CD4-positive, alpha-beta T cell (primary cell): ENCODE data around the gene DNAH2. TPM values are rescaled to one million over a fixed set of nuclear protein-coding genes. Genes with fewer than 3 reads are reported as not detected.

Experiments used
- ATAC-seq: fragments of 200-7000 bp; cut with Tn5 transposase; one replicate; pipeline ENCODE4 v1.10.0; 2022; ENCODE audit warnings: mild to moderate bottlenecking; ENCODE audit not compliant: poor library complexity
- CTCF ChIA-PET: fragments of 350-600 bp; sonication (Branson Sonifier 250); formaldehyde crosslinking; loops from one replicate; lab custom pipeline; 2021; ENCODE audit warnings: antibody characterized with exemption, inconsistent platforms; lab: Charles Lee
- POLR2A ChIA-PET: fragments of 350-600 bp; sonication (Branson Sonifier 250); formaldehyde crosslinking; loops from one replicate; lab custom pipeline; 2021; ENCODE audit warnings: antibody characterized with exemption, inconsistent platforms; lab: Charles Lee
- DNase-seq, 14 experiments: peaks; one replicate each; pipeline ENCODE4 v3.0.0-alpha.2; 2013 to 2020; ENCODE audit warnings: mixed read lengths in 2 of 14
- H3K27ac ChIP-seq, 2 donors: one replicate each; pipeline versions ENCODE4 v1.5.1 to v1.7.0; 2013; ENCODE audit warnings: low read length in 2 of 2, low read depth in 1 of 2, mild to moderate bottlenecking in 1 of 2
- H3K27me3 ChIP-seq, 2 experiments: 1 replicate in 1 of 2; 2 replicates in 1 of 2; pipeline versions ENCODE4 v1.6.1 to v1.7.0; 2013; ENCODE audit warnings: low read length in 2 of 2, control low read depth in 1 of 2, mild to moderate bottlenecking in 1 of 2, moderate library complexity in 1 of 2; ENCODE audit not compliant: insufficient read depth in 2 of 2, control insufficient read depth in 1 of 2
- H3K36me3 ChIP-seq: one replicate; pipeline ENCODE4 v1.6.1; 2013; ENCODE audit warnings: low read length, control low read depth; ENCODE audit not compliant: insufficient read depth
- H3K4me1 ChIP-seq: one replicate; pipeline ENCODE4 v1.6.1; 2013; ENCODE audit warnings: low read length, control low read depth; ENCODE audit not compliant: insufficient read depth
- H3K4me3 ChIP-seq: one replicate; pipeline ENCODE4 v1.5.1; 2013; ENCODE audit warnings: mild to moderate bottlenecking, low read length, moderate library complexity
- H3K9me3 ChIP-seq, 2 experiments: 1 replicate in 1 of 2; 2 replicates in 1 of 2; pipeline versions ENCODE4 v1.6.1 to v1.7.0; 2013; ENCODE audit warnings: low read length in 2 of 2, mild to moderate bottlenecking in 2 of 2, control low read depth in 1 of 2, moderate library complexity in 1 of 2; ENCODE audit not compliant: control insufficient read depth in 1 of 2, insufficient read depth in 1 of 2
- H3K27ac Mint-ChIP-seq: one replicate; pipeline ENCODE4 v1.8.0; 2020; ENCODE audit warnings: mixed read lengths
- H3K27me3 Mint-ChIP-seq: one replicate; pipeline ENCODE4 v1.8.0; 2021; ENCODE audit warnings: mixed read lengths
- H3K36me3 Mint-ChIP-seq: one replicate; pipeline ENCODE4 v1.8.0; 2021; ENCODE audit warnings: low read depth, mixed read lengths
- H3K4me1 Mint-ChIP-seq: one replicate; pipeline ENCODE4 v1.8.0; 2021; ENCODE audit warnings: low read depth, mixed read lengths
- H3K4me3 Mint-ChIP-seq: one replicate; pipeline ENCODE4 v1.8.0; 2020; ENCODE audit warnings: mild to moderate bottlenecking, mixed read lengths
- H3K9me3 Mint-ChIP-seq: one replicate; pipeline ENCODE4 v1.8.0; 2020; ENCODE audit warnings: mixed read lengths
- intact Hi-C, 2 experiments: fragments of 100-400 bp; cut with DNase I in 1 of 2; cut with micrococcal nuclease in 1 of 2; formaldehyde crosslinking; loops; one replicate each; pipeline versions ENCODE4 v1.15.1 to v1.9.0; 2023 to 2025; cut with DNase I, micrococcal nuclease
- total RNA-seq, 174 experiments: library from RNA in 2 of 174; stranded (reverse) in 2 of 174; gene quantifications; one replicate each; pipeline ENCODE4 v1.2.3 and lab custom pipeline; 2021 to 2026
- TF ChIP-seq, protein P1 (sequence below): fragments of 200-600 bp; IDR thresholded peaks from one replicate; pipeline ENCODE4 v1.8.0; 2022; ENCODE audit warnings: antibody characterized with exemption, mild to moderate bottlenecking

The DNAH2 gene
- total RNA-seq, 2 experiments from 2014 or later = not detected

GRCh38 chr17:7851438-7852261, 134.1 kb downstream of the DNAH2 start:
- peaks cover 49% of the 10 kb centered on the region for H3K36me3 ChIP-seq
- H3K4me1 ChIP-seq = peaks cover 38% of the 10 kb centered on the region
- ATAC-seq (peak; percentile 82), DNase-seq (peak; percentile 93 to 99 (median 94))
- Mint-ChIP-seq H3K27me3 (no peaks in the 10 kb centered on the region), H3K9me3 (no peaks in the 10 kb centered on the region), H3K4me1 (peaks cover 14% of the 10 kb centered on the region), H3K4me3 (peak overlapping the region; percentile 84), H3K27ac (peak overlapping the region; percentile 95), H3K36me3 (peaks cover 65% of the 10 kb centered on the region)
- intact Hi-C loops = loop anchor here (1.0 to 10.0 kb wide), 7 partner anchors 9 to 817 kb away; partner anchors contain the start of genes KDM6B (in 2 of the 2), NEURL4 (in 1 of the 2) and SLC16A13 (in 1 of the 2)
- TF ChIP-seq, protein P1, sequence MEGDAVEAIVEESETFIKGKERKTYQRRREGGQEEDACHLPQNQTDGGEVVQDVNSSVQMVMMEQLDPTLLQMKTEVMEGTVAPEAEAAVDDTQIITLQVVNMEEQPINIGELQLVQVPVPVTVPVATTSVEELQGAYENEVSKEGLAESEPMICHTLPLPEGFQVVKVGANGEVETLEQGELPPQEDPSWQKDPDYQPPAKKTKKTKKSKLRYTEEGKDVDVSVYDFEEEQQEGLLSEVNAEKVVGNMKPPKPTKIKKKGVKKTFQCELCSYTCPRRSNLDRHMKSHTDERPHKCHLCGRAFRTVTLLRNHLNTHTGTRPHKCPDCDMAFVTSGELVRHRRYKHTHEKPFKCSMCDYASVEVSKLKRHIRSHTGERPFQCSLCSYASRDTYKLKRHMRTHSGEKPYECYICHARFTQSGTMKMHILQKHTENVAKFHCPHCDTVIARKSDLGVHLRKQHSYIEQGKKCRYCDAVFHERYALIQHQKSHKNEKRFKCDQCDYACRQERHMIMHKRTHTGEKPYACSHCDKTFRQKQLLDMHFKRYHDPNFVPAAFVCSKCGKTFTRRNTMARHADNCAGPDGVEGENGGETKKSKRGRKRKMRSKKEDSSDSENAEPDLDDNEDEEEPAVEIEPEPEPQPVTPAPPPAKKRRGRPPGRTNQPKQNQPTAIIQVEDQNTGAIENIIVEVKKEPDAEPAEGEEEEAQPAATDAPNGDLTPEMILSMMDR = peak; percentile 97
- CTCF ChIA-PET = interaction anchor here (0.6 to 1.5 kb wide), 13 partner anchors 9 to 138 kb away, joined by 3 to 28 read pairs (median 4); no protein-coding TSS in a partner anchor
- POLR2A ChIA-PET = interaction anchor here (0.9 to 4.7 kb wide), 6 partner anchors 10 to 108 kb away, joined by 3 to 33 read pairs (median 4); partner anchors contain the start of genes KDM6B and RNF227
- H3K9me3 ChIP-seq = no peaks in the 10 kb centered on the region
- H3K4me3 ChIP-seq = peak overlapping the region; percentile 54
- peak overlapping the region; percentile 57 to 59 for H3K27ac ChIP-seq
- no peaks in the 10 kb centered on the region for H3K27me3 ChIP-seq

DNA sequence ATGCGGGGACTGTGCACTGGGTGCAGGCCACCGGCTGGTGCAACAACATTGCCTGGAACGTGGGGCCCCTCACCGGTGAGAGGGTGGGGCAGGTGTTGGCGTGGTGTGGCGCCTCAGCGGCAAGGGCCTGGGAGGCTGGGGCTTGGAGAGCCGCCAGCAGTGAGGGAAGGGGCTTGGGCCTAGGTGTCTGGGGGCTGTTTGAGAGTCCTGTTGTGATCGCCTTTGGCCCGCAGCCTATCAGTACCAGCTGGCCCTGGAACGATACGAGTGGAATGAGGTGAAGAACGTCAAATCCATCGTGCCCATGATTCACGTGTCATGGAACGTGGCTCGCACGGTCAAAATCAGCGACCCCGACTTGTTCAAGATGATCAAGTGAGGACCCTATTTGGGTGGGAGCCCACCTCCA, 134.7 kb downstream of the DNAH2 start:
- peak in 2 of 14 experiments; percentile 14 to 36 for DNase-seq
- H3K4me1 Mint-ChIP-seq = peaks cover 14% of the 10 kb centered on the region
- H3K9me3 ChIP-seq = no peaks in the 10 kb centered on the region
- H3K4me1 ChIP-seq = peaks cover 42% of the 10 kb centered on the region
- ChIA-PET POLR2A (interaction anchor here (1.1 to 4.7 kb wide), 3 partner anchors 10 to 17 kb away, joined by 3 to 33 read pairs (median 6); no protein-coding TSS in a partner anchor), CTCF (interaction anchor here (1.0 to 1.5 kb wide), 4 partner anchors 19 to 138 kb away, joined by 3 to 4 read pairs (median 4); no protein-coding TSS in a partner anchor)
- TF ChIP-seq, protein P1 = no peak
- no peaks in the 10 kb centered on the region for H3K27me3 ChIP-seq
- H3K9me3 Mint-ChIP-seq = no peaks in the 10 kb centered on the region
- H3K36me3 ChIP-seq = peaks cover 43% of the 10 kb centered on the region
- peak overlapping the region; percentile 95 for H3K27ac Mint-ChIP-seq
- peak overlapping the region in 1 of 2 donors; percentile 57 for H3K27ac ChIP-seq
- intact Hi-C loops = loop anchor here in 1 of 2 experiments (1.0 to 10.0 kb wide), 3 partner anchors 109 to 817 kb away; partner anchors contain the start of genes NEURL4 and SLC16A13
- no peaks in the 10 kb centered on the region for H3K27me3 Mint-ChIP-seq
- peak overlapping the region; percentile 84 for H3K4me3 Mint-ChIP-seq
- peaks cover 59% of the 10 kb centered on the region for H3K36me3 Mint-ChIP-seq
- no peak overlapping the region for H3K4me3 ChIP-seq
- no peak for ATAC-seq

GRCh38 chr17:7852919-7853690, 135.6 kb downstream of the DNAH2 start:
- ATAC-seq (no peak), DNase-seq (peak in 2 of 14 experiments; percentile 31 to 61)
- H3K36me3 ChIP-seq = peaks cover 37% of the 10 kb centered on the region
- Mint-ChIP-seq H3K36me3 (peaks cover 56% of the 10 kb centered on the region), H3K27ac (peak overlapping the region; percentile 95), H3K4me1 (peaks cover 14% of the 10 kb centered on the region), H3K9me3 (no peaks in the 10 kb centered on the region), H3K27me3 (no peaks in the 10 kb centered on the region), H3K4me3 (no peak overlapping the region)
- H3K4me1 ChIP-seq = peaks cover 47% of the 10 kb centered on the region
- ChIA-PET CTCF (no interaction called here), POLR2A (interaction anchor here (0.6 to 4.7 kb wide), 3 partner anchors 18 to 49 kb away, joined by 3 to 33 read pairs (median 3); no protein-coding TSS in a partner anchor)
- no peaks in the 10 kb centered on the region for H3K9me3 ChIP-seq
- no peaks in the 10 kb centered on the region for H3K27me3 ChIP-seq
- intact Hi-C loops = loop anchor here in 1 of 2 experiments (1.0 to 10.0 kb wide), 3 partner anchors 110 to 818 kb away; partner anchors contain the start of genes NEURL4 and SLC16A13
- TF ChIP-seq, protein P1 = no peak
- H3K27ac ChIP-seq = no peak overlapping the region
- no peak overlapping the region for H3K4me3 ChIP-seq
